ENCODE data around the gene RYR1.

DNA sequence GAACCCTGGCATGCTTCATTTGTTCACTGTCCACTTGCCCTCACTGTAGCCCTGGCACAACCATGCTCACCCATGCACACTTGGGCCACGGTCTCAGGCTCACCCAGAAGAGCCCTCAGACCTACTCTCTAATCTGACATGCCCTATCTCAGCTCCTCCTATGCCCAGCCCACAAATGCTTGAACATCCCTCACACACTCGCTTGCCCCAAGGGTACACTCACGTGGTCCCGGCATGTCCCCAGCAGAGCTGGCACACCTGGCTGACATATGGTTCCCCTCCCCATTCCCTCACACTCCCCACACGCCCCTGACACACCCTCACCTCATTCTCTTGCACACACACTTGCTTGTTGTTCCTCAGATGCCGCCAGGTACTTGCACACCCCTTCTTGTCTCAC lies 128.6 kb downstream of the RYR1 start:
- TF ChIP-seq, protein P1, sequence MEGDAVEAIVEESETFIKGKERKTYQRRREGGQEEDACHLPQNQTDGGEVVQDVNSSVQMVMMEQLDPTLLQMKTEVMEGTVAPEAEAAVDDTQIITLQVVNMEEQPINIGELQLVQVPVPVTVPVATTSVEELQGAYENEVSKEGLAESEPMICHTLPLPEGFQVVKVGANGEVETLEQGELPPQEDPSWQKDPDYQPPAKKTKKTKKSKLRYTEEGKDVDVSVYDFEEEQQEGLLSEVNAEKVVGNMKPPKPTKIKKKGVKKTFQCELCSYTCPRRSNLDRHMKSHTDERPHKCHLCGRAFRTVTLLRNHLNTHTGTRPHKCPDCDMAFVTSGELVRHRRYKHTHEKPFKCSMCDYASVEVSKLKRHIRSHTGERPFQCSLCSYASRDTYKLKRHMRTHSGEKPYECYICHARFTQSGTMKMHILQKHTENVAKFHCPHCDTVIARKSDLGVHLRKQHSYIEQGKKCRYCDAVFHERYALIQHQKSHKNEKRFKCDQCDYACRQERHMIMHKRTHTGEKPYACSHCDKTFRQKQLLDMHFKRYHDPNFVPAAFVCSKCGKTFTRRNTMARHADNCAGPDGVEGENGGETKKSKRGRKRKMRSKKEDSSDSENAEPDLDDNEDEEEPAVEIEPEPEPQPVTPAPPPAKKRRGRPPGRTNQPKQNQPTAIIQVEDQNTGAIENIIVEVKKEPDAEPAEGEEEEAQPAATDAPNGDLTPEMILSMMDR (IDR thresholded peaks at IDR 0.05; ENCODE audit: insufficient read depth, low read length, poor library complexity, severe bottlenecking): no peak
- TF ChIP-seq EZH2phosphoT487 (conservative IDR thresholded peaks at IDR 0.05; ENCODE audit: low read length): no peak

Measured in SU-DHL-6 (cell line).